HepG2 (cell line): ENCODE measurements around the gene HIF1AN. TPM values are rescaled to one million over a fixed set of nuclear protein-coding genes. Genes with fewer than 3 reads are reported as not detected.

Experiments used
- CCAR2 ChIP-seq: fragments of 200-400 bp; formaldehyde crosslinking; optimal IDR thresholded peaks from 2 replicates; pipeline ENCODE3; 2018; ENCODE audit warnings: low read depth, mild to moderate bottlenecking, low read length, moderate library complexity
- FOXK1 ChIP-seq: sonication (generic); formaldehyde crosslinking; IDR thresholded peaks from 2 replicates; pipeline ENCODE4 v1.4.0; 2020; ENCODE audit warnings: low read depth, missing genetic modification reagents, borderline replicate concordance
- GATAD2A ChIP-seq: IDR thresholded peaks from 2 replicates; pipeline ENCODE4 v1.6.1; 2016
- GLMP ChIP-seq: sonication (generic); formaldehyde crosslinking; IDR thresholded peaks from 2 replicates; pipeline ENCODE4 v1.9.0; 2021; ENCODE audit warnings: missing genetic modification reagents, mild to moderate bottlenecking, borderline replicate concordance
- GZF1 ChIP-seq: sonication (generic); formaldehyde crosslinking; IDR thresholded peaks from 2 replicates; pipeline ENCODE4 v1.5.1; 2020; ENCODE audit warnings: mild to moderate bottlenecking, missing genetic modification reagents
- HINFP ChIP-seq: sonication (generic); formaldehyde crosslinking; IDR thresholded peaks from 2 replicates; pipeline ENCODE4 v1.4.0; 2020; ENCODE audit warnings: low read depth, mild to moderate bottlenecking, missing genetic modification reagents
- KAT8 ChIP-seq: IDR thresholded peaks from 2 replicates; pipeline ENCODE4 v1.6.1; 2016; ENCODE audit warnings: missing genetic modification reagents, missing compliant biosample characterization
- MNT ChIP-seq: fragments of 450-650 bp; IDR thresholded peaks from 2 replicates; pipeline ENCODE4 v1.6.1; 2016
- MYPOP ChIP-seq: sonication (generic); formaldehyde crosslinking; IDR thresholded peaks from 2 replicates; pipeline ENCODE4 v1.8.1; 2023; ENCODE audit warnings: mild to moderate bottlenecking, moderate library complexity, missing genetic modification reagents
- PAF1 ChIP-seq: IDR thresholded peaks from 2 replicates; pipeline ENCODE4 v1.6.1; 2016; ENCODE audit warnings: missing genetic modification reagents, missing compliant biosample characterization
- TFDP2 ChIP-seq: sonication (generic); formaldehyde crosslinking; IDR thresholded peaks from 2 replicates; pipeline ENCODE4 v1.4.0; 2020; ENCODE audit warnings: missing genetic modification reagents
- ZBTB25 ChIP-seq: IDR thresholded peaks from 2 replicates; pipeline ENCODE4 v1.6.1; 2018; ENCODE audit warnings: missing genetic modification reagents
- ZNF513 ChIP-seq: sonication (generic); formaldehyde crosslinking; conservative IDR thresholded peaks from 2 replicates; pipeline ENCODE4 v1.5.0; 2020; ENCODE audit warnings: missing genetic modification reagents
- ZNF547 ChIP-seq: sonication (generic); formaldehyde crosslinking; IDR thresholded peaks from 2 replicates; pipeline ENCODE4 v1.5.1; 2020; ENCODE audit warnings: mild to moderate bottlenecking, missing genetic modification reagents
- ZNF691 ChIP-seq: sonication (generic); formaldehyde crosslinking; IDR thresholded peaks from 2 replicates; pipeline ENCODE4 v1.4.0; 2020; ENCODE audit warnings: missing genetic modification reagents, low read depth, mild to moderate bottlenecking, borderline replicate concordance
- ZNF773 ChIP-seq: sonication (generic); formaldehyde crosslinking; IDR thresholded peaks from 2 replicates; pipeline ENCODE4 v1.4.0; 2020; ENCODE audit warnings: missing genetic modification reagents, borderline replicate concordance
- ZSCAN31 ChIP-seq: sonication (generic); formaldehyde crosslinking; IDR thresholded peaks from 2 replicates; pipeline ENCODE4 v1.5.0; 2020; ENCODE audit warnings: low read depth, mild to moderate bottlenecking, missing genetic modification reagents
- polyA plus RNA-seq, 8 experiments: library from polyadenylated mRNA; depleted of rRNA in 3 of 8; stranded (reverse) in 7 of 8; unstranded in 1 of 8; fragments of >200 nt; fragmentation: Illumina TruSeq in 4 of 8; extraction: Trizol in 4 of 8; gene quantifications; 2 replicates each; pipeline versions ENCODE4 v1.2.1 to v1.2.3, GENCODE V29; 2011 to 2016; ENCODE audit warnings: low read depth in 4 of 8, missing spikeins in 1 of 8, mixed read lengths in 1 of 8; ENCODE audit not compliant: insufficient read depth in 1 of 8
- total RNA-seq, 5 experiments: library from RNA; depleted of rRNA; stranded (reverse); fragments of >200 nt; fragmentation: Illumina TruSeq; extraction: Trizol; gene quantifications; 2 replicates each; pipeline ENCODE4 v1.2.3, GENCODE V29; 2016; ENCODE audit warnings: low read depth in 1 of 5

Gene HIF1AN
- total and polyA plus RNA-seq, 2 of the 13 experiments (the other 11 are each of a cell fraction or from before 2014, with no cell fraction given), result 8.6 to 10.7 TPM

- no peak for TF ChIP-seq GZF1 (CRISPR knock-in tag)
- TF ChIP-seq ZNF513 (CRISPR knock-in tag), result no peak
- peak; percentile 74 for TF ChIP-seq ZBTB25 (CRISPR knock-in tag)
- TF ChIP-seq ZNF691, result 0 out of 2 replicates have a peak, but pooled peaks have one; percentile 36
- TF ChIP-seq ZNF773 (CRISPR knock-in tag), result no peak
- TF ChIP-seq MNT, result no peak
- TF ChIP-seq MYPOP (CRISPR knock-in tag), result no peak
- TF ChIP-seq TFDP2, result 0 out of 2 replicates have a peak, but pooled peaks have one; percentile 14
- TF ChIP-seq ZNF547 (CRISPR knock-in tag), result peak; percentile 36; the same call in 1 of the 2 replicates
- no peak for TF ChIP-seq ZSCAN31 (CRISPR knock-in tag)
- peak; percentile 90 for TF ChIP-seq FOXK1
- TF ChIP-seq GLMP (CRISPR knock-in tag), result no peak
- peak; percentile 59 for TF ChIP-seq CCAR2
- TF ChIP-seq GATAD2A (CRISPR knock-in tag), result peak; percentile 73
- no peak for TF ChIP-seq PAF1 (CRISPR knock-in tag)
- TF ChIP-seq HINFP (CRISPR knock-in tag), result no peak
- TF ChIP-seq KAT8, result peak; percentile 97
Observed at GRCh38 chr10:100535715-100536353, at the start of gene HIF1AN (continued).
